ENCODE results near the gene SPEG.
A peak's percentile ranks its signal among the peaks of the same experiment; 100 is the strongest.

Gene SPEG

GRCh38 chr2:219538504-219538951, 103.9 kb downstream of the SPEG start:
- DNase-seq: peak; percentile 72

- DNase-seq: no peak
Observed at GRCh38 chr2:219538956-219539788, 104.5 kb downstream of the SPEG start.

- no peak for DNase-seq
Observed at GRCh38 chr2:219539926-219540678, 105.5 kb downstream of the SPEG start.

GRCh38 chr2:219540784-219541504, 106.3 kb downstream of the SPEG start:
- DNase-seq: no peak

GRCh38 chr2:219541611-219542180, 107.1 kb downstream of the SPEG start:
- peak; percentile 86 for DNase-seq

GRCh38 chr2:219542931-219543595, 108.4 kb downstream of the SPEG start:
- DNase-seq: no peak

- peak; percentile 99 for DNase-seq
Observed at GRCh38 chr2:219543596-219544358, 109.1 kb downstream of the SPEG start, which contains the start of the genes CHPF and TMEM198. Gene CHPF, minus strand, starts transcription at chr2:219543809. Its CDS starts 271 bp downstream, at chr2:219543538. Gene TMEM198, plus strand, starts transcription at chr2:219544028. Its CDS starts 700 bp downstream, at chr2:219544728.

- DNase-seq: no peak
Observed at GRCh38 chr2:219544567-219544966, 109.9 kb downstream of the SPEG start.

GRCh38 chr2:219545295-219545942, 110.8 kb downstream of the SPEG start:
- DNase-seq: no peak

GRCh38 chr2:219545943-219546352, 111.3 kb downstream of the SPEG start:
- DNase-seq: no peak

- DNase-seq: no peak
Observed at GRCh38 chr2:219547621-219548020, 113.0 kb downstream of the SPEG start.
